Measurements from ENCODE around the gene ASAP3.

- TF ChIP-seq POLR2AphosphoS5 (IDR thresholded peaks at IDR 0.05) (no peak), POLR2A (IDR thresholded peaks at IDR 0.05) (no peak)
Measured at GRCh38 chr1:23392125-23392855, 91.7 kb downstream of the ASAP3 start.
